ENCODE measurements around the gene EPC2.
"Not testable (repeated sequence)": the region's sequence is repeated elsewhere in the genome, so short reads cannot be mapped to it uniquely, and the experiment has no call there.

EPC2 gene

DNA sequence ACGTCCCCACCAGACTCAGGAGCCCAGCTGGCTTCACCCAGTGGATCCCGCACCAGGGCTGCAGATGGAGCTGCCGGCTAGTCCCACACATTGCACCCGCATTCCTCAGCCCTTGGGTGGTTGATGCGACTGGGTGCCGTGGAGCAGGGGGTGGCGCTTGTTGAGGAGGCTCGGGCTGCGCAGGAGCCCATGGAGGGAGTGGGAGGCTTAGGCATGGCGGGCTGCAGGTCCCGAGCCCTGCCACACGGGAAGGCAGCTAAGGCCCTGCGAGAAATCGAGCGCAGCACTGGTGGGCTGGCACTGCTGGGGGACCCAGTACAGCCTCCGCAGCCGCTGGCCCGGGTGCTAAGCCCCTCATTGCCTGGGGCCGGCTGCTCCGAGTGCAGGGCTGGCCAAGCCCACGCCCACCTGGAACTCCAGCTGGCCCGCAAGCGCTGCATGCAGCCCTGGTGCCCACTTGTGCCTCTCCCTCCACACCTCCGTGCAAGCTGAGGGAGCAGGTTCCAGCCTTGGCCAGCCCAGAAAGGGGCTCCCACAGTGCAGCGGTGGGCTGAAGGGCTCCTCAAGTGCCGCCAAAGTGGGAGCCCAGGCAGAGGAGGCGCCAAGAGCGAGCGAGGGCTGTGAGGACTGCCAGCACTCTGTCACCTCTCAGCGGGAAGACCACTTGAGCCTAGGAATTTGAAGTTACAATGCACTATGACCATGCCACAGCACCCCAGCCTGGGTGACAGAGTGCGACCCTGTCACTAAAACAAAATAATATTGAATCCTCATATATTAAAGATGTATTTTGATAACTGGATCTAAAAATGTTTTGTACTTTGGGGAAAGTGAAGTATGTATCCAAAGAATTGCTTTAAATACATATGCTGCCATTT lies 34.0 kb downstream of the EPC2 start:
- DNase-seq = not testable (repeated sequence)

DNA sequence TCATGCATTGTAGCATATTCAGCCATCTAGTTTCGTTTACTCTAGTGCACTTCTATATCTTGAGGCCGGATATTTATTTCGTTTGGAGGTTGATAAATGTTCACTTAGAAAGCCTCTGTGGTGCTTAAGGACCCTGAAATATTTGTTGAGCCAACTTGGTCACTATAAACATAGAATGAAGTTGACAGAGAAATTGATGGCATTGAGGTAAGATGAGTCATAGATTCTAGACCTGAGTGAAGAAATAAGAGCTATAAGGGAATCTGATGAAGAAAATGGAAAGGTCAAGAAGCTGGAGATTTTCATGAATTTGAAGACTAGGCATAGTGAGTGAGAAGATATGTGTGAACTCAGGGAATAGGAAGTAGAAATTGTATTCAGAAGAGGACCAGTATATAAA lies 35.9 kb downstream of the EPC2 start:
- no peak for DNase-seq

DNA sequence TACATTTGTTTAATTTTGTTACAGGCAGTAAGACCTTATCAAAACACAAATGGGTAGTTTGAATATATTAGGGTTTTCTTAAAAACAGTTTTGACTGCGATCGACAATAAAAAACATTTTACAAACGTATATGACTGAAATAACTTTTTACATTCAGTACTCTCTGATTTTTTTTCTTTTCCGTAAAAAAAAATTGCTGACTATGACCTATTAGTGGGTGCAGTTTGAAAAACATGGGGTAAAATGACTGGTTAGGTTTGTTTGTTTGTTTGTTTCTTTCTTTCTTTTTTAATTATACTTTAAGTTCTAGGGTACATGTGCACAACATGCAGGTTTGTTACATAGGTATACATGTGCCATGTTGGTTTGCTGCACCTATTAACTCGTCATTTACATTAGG lies 36.9 kb downstream of the EPC2 start:
- no peak for DNase-seq

DNA sequence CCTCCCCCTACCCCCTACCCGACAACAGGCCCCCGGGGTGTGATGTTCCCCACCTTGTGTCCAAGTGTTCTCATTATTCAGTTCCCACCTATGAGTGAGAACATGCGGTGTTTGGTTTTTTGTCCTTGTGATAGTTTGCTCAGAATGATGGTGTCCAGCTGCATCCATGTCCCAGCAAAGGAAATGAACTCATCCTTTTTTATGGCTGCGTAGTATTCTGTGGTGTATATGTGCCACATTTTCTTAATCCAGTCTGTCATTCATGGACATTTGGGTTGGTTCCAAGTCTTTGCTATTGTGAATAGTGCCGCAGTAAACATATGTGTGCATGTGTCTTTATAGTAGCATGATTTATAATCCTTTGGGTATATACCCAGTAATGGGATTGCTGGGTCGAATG lies 37.3 kb downstream of the EPC2 start:
- DNase-seq = not testable (repeated sequence)

DNA sequence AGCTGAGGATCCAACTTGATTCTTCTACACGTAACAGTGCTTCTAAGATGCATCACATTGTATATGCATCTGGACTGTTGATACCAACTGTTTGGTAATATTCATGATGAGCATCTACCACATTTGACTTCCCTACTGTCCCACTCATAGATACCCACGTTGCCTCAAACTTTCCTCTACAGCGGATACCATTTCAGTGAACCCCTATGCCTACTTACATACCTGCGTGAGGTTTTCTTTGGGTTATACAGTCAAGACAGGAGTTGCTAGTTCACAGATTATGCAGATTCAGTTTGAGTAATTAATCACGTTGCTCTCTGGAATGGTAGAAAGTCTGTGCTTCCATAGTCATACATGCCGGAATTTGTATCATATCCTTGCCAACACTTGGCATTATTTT lies 40.0 kb downstream of the EPC2 start:
- no peak for DNase-seq

DNA sequence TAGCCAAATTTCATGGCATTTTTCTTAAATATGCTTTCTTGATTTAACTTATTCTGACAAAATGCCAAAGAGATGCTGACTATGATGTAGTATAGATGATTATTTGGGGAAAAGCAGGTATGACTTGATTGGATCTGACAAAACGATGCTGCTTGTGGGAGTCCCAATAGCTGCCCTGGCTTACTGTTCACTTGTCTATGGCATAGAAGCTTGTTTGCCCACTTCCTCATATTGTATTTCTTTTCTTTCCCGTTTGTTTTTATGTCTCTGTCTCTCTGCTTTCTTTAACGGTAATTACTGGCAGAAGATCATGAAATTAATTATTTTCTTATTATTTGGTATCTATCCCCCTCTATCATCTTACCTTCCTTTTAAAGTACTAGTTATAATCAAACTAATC lies 43.0 kb downstream of the EPC2 start:
- DNase-seq = no peak

DNA sequence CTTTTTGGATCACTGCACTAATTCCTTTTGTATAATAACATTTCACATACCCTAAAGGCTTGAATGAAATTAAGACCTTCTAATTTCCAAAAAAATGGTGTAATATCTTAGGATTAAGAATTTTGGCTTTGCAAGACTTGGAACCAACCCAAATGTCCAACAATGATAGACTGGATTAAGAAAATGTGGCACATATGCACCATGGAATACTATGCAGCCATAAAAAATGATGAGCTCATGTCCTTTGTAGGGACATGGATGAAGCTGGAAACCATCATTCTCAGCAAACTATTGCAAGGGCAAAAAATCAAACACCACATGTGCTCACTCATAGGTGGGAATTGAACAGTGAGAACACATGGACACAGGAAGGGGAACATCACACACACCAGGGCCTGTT lies 43.5 kb downstream of the EPC2 start:
- not testable (repeated sequence) for DNase-seq

DNA sequence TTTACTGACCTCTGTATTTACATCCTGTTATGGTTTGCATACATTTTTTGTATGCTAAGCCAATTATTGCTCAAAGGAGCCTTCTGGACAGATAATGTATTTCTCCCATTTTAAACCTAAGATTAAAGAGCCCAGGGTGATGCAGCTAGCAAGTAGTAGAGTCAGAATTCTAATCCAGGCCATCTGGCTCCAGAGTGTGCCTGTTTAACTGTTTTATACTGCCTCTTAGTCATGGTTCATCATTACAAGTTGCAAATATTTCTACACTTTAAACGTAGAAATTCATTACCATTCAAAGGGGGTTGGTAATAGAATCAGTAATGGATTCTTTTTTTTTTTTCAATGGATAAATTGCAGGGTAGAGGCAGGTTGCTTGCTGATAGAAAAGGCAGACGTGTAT lies 52.4 kb downstream of the EPC2 start:
- DNase-seq = no peak

DNA sequence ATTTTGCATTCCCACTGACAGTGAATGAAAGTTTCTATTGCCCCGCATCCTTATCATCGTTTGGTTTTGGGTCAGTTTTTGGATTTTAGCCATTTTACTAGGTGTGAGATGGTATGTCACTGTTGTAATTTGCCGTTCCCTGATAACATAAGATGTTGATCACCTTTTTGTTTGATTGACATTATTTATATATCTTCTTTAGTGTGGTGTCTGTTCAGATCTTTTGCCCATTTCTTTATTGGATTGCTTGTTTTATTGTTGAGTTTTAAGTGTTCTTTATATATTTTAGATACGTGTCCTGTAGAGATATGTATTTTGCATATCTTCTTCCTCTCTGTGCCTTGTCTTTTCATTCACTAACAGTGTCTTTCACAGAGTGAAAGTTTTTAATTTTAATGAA lies 55.3 kb downstream of the EPC2 start:
- no peak for DNase-seq

DNA sequence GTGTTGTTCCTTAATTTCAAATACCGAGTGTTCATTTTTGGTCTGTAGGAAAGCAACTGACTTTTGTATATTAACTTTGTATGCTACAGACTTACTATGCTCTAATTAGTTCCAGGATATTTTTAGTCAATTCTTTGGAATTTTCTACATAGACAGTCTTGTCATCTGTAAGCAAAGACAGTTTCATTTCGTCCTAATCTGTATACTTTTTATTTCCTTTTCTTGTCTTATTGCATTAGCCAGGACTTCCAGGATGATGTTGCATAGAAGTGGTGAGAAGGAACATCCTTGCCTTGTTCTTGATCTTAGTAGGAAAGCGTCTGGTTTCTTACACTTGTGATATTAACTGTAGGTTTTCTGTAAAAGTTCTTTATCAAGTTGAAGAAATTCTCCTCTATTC lies 56.5 kb downstream of the EPC2 start:
- DNase-seq = no peak

DNA sequence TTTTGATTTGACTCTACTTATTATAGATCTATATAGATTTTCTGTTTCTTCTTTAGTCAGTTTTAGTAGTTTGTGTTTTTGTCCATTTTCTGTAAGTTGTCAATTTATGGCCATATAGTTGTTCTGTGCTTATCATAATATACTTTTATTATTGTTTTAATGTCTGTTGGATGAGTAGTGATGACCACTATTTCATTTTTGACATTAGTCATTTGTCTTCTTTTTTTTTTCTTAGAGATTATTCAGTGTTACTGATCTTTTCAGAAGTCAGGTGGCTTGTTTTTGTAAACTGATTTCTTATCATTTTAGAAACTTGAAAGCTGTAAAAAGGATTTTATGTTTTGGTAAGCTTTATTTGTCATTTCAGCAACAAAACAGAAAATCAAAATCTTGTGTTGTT lies 57.3 kb downstream of the EPC2 start:
- no peak for DNase-seq

DNA sequence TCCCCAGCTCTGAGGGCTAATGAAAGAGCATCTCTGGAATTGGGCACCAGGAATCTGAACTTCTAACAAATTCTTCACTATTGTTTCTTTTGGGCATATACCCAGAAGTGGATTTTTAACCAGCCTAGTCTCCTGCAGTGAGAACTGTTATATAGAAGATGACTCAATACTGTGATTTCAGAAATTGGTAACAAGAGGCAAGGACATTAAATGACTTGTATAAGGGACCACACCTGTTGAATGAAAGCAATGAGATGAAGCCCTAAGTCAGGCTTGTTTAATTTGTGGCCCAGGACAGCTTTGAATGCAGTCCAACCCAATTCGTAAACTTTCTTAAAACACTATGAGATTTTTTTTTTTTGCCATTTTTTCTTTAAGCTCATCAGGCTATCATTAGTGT lies 57.9 kb downstream of the EPC2 start:
- DNase-seq = no peak

DNA sequence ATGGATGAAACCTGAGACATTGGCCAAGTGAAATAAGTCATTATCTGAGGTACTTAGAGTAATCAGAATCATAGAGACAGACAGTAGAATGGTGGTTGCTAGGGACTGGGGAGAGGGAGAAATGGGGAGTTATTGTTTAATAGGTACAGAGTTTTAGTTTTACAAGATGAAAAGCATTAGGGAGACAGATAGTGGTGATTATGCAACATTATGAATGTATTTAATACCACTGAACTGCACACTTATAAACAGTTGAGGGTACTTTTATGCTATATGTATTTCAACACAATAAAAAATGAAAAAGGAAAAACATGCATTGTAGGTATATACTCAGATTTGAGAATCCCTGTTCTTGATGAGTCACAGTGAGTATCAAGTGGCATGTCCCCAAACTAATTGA lies 59.7 kb downstream of the EPC2 start:
- DNase-seq = no peak

DNA sequence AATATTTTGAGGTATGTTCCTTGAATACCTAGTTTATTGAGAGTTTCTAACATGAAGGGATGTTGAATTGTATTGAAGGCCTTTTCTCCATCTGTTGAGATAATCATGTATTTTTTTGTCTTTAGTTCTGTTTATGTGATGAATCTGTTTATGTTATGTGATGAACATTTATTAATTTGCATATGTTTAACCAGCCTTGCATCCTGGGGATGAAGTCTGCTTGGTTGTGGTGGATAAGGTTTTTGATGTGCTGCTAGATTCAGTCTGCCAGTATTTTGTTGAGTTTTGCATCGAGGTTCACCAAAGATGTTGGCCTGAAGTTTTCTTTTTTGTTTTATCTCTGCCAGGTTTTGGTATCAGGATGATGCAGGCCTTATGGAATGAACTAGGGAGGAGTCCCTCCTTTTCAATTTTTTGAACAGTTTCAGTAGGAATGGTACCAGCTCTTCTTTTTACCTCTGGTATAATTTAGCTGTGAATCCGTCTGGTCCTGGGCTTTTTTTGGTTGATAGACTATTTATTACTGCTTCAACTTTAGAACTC lies 71.9 kb downstream of the EPC2 start:
- no peak for DNase-seq

DNA sequence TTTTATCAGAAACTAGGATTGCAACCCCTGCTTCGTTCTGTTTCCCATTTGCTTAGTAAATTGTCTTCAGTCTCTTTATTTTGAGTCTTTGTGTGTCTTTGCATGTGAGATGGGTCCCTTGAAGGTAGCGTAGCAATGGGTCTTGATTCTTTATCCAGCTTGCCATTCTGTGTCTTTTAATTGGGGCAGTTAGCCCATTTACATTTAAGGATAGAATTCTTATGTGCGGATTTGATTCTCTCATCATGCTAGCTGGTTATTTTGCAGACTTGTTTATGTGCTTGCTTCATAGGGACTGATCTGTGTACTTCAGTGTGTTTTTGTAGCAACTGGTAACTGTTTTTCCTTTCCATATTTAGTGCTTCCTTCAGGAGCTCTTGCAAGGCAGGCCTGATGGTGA lies 73.5 kb downstream of the EPC2 start:
- DNase-seq = no peak

DNA sequence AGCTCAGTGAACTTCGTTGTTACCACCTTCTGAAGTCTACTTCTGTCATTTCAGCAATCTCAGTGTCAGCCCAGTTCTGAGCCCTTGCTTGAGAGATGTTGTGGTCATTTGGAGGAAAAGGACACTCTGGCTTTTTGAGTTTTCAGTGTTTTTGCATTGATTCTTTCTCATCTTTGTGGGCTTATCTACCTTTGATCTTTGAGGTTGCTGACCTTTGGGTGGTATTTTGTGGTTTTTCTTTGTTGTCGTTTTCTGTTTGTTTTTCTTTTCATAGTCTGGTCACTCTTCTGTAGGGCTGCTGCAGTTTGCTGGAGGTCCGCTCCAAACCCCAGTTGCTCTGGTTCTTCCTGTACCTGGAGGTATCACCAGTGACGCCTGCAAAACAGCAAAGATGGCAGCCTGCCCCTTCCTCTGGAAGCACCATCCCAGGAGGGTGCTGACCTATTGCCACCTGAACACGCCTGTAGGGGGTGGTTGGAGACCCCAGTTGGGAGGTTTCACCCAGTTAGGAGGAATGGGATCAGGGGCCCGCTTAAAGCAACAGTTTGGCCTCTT lies 74.7 kb downstream of the EPC2 start:
- no peak for DNase-seq

DNA sequence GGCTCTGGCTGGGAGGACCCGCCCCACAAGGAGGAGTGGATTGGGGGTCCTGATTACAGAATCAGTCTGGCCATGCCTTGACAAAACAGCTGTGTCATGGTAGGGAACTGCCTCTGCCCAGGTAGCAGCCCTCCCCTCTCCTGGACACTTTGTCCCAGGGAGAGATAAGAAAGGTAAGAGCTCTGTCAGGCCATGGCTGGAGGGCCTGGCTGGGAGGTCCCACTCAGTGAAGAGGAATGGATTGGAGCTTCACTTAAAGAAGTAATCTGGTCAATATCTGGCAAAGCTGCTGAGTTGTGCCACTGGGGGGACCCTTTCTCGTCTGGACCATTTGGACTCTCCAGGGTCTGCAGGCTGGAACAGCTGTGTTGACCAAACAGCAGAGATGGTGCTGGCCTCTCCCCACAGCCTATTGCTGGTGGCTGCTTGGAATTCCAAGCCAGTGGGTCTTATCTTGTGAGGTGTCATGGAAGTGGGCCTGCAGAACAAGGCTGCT lies 75.4 kb downstream of the EPC2 start:
- no peak for DNase-seq

DNA sequence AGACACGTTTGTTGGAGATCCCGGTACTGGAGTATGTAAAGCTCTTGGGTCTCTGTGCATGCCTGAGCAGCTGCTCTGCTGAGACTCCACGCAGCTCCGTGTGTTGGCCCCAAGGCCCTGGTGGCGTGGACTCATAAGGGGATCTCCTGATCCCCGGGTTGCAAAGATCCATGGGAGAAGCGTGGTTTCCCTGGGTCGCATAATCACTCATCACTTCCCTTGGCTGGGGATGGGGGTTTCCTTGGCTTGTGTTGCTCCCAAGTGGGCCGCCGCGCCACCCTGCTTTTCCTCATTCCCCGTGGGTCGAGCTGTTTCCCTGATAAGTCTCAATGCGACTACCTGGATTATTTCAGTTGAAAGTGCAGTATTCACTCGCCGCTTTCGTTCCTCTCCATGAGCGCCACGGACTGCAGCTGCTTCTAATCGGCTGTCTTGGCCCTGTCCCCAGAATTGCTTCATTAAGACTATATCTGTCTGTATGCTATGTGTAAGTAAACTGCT lies 76.0 kb downstream of the EPC2 start:
- DNase-seq = no peak

DNA sequence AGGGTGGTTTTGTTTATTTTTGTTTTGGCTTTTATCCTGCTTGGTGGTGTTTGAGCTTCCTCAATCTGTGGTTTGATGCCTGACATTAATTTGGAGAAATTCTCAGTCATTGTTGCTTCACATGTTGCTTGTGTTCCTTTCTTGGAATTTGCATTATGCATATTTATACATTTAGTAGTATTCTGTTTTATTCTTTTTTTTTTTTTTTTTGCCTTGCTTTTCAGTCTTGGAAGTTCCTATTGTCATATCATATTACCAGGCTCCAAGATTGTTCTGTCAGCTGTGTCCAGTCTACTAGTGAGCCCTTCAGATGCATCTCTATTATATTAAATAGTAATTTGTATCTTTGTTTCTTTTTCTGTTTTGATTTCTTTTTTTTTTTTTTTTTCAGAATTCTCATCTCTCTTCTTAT lies 77.0 kb downstream of the EPC2 start:
- DNase-seq = no peak

DNA sequence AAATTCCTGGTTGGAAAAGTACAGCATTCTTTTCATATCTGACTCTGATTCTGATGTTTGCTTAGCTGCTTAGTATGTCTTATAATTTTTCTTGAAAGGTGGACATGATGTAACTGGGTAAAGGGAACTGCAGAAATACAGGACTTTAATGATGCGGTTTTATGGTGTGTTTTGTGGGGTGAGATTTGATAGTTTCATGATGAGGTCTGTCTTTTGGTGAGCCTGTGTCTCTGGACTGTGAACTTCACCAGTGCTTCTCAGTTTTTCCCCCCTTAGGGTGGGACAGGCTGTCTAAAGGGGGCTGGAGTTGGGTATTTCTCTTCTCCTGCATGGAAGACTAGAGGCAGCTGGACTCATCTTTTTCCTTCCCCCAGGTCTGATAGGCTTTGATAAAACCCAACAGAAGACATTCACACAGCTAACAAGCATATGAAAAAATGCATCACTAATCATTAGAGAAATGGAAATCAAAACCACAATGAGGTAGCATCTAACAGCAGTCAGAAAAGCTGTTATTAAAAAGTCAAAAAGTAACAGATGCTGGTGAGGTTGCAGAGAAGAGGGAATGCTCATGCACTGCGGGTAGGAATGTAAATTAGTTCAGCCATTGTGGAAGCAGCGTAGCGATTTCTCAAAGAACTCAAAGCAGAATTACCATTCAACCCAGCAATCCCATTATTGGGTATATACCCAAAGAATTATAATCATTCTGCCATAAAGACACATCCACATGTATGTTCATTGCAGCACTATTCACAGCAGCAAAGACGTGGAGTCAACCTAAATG lies 77.6 kb downstream of the EPC2 start:
- no peak for DNase-seq

DNA sequence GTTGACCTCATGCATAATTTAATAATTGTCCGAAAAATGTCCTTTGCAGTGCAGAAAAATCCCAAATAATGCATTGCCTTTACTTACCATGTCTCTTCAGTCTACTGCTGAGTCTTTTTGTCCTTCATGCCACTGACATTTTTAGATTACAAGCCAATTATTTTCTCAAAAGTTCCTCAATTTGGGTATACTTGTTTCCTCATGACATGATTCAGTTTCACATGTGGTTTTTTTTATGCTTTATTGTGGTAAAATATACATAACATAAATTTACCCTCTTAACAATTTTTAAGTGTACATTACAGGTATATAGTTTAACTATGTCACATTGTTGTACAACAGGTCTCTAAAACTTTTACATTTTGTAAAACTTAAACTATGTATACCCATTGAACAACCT lies 81.0 kb downstream of the EPC2 start:
- no peak for DNase-seq

DNA sequence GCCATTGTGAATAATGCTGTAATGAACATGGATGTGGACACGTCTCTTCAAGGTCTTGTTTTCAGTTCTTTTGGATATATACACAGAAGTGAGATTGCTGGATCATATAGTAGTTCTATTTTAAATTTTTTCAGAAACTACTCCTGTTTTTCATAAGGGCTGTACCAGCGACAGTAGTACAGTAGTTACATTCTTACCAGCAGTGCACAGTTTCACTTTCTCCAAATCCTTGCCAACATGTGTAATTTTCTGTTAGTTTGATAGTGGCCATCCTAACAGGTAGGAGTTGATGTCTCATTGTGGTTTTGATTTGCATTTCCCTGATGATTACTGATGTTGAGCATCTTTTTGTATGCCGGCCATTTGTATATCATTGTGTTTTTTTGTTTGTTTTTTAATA lies 81.7 kb downstream of the EPC2 start:
- no peak for DNase-seq

DNA sequence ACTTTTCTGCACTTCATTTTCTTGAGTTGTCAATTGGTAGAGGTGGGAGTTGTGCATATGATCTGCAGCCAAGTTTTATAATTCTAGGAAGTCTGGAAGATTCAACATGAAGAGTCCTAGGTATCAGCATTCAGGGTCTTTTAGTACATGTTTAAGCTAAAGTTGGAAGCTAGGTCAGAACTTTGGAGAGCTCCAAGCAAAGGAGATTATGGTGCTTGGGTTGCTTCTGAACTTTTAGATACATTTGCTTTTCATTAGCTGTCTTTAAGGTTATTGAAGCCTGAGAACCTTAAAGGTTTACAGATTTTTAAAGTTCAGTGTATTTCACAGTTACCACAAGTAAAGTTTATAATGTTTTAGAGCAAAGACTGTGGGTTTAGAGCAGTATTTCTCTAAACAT lies 85.5 kb downstream of the EPC2 start:
- no peak for DNase-seq

Data from central memory CD4-positive, alpha-beta T cell (primary cell).